Testis (tissue), 2 donors: Measurements from ENCODE around the gene UBA7.

Experiments
- POLR2A ChIP-seq: fragments of 450-650 bp; IDR thresholded peaks from one replicate; pipeline ENCODE4 v1.6.1; 2017; ENCODE audit warnings: antibody characterized with exemption, mild to moderate bottlenecking, moderate library complexity
- TF ChIP-seq, protein P1 (sequence below), 3 experiments: fragments of 450-650 bp in 2 of 3; fragments of 200-600 bp in 1 of 3; sonication (generic) in 1 of 3; IDR thresholded peaks; one replicate each; pipeline ENCODE4 v1.5.1; 2016 to 2019; ENCODE audit warnings: antibody characterized with exemption in 3 of 3, mild to moderate bottlenecking in 2 of 3, moderate library complexity in 1 of 3

DNA sequence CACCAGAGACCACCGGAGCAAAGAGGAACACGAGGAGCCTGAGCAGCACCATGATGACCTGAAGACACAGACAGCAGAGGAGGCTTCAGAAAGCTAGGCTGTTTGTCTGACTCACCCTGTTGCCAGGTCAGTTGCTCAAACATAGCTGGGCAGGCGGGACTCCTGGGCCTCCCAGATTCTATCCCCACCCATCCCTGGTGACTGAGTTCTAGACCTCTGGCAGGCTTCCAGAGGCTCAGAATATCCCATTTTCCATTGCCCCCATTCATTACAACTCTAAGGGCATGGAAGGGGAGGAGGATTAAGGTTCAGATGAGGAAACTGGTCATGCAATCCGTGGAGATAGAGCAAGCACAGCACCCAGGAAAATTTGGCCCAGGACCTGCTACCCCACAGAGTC lies 14.0 kb downstream of the UBA7 start, which contains the start of gene CDHR4:
- TF ChIP-seq POLR2A, result no peak
- TF ChIP-seq, protein P1, sequence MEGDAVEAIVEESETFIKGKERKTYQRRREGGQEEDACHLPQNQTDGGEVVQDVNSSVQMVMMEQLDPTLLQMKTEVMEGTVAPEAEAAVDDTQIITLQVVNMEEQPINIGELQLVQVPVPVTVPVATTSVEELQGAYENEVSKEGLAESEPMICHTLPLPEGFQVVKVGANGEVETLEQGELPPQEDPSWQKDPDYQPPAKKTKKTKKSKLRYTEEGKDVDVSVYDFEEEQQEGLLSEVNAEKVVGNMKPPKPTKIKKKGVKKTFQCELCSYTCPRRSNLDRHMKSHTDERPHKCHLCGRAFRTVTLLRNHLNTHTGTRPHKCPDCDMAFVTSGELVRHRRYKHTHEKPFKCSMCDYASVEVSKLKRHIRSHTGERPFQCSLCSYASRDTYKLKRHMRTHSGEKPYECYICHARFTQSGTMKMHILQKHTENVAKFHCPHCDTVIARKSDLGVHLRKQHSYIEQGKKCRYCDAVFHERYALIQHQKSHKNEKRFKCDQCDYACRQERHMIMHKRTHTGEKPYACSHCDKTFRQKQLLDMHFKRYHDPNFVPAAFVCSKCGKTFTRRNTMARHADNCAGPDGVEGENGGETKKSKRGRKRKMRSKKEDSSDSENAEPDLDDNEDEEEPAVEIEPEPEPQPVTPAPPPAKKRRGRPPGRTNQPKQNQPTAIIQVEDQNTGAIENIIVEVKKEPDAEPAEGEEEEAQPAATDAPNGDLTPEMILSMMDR (IDR thresholded peaks at IDR 0.05), result no peak
